Activated CD4-positive, CD25-positive, alpha-beta regulatory T cell treated with anti-CD3 and anti-CD28 coated beads, Interleukin-2, amount 50 U/mL, for 16 hours (primary cell): ENCODE results near the gene LCE1F.

Experiments used
- DNase-seq: peaks from one replicate; pipeline ENCODE4 v3.0.0-alpha.2; 2020; ENCODE audit warnings: low read depth, low spot score

Gene LCE1F

DNA sequence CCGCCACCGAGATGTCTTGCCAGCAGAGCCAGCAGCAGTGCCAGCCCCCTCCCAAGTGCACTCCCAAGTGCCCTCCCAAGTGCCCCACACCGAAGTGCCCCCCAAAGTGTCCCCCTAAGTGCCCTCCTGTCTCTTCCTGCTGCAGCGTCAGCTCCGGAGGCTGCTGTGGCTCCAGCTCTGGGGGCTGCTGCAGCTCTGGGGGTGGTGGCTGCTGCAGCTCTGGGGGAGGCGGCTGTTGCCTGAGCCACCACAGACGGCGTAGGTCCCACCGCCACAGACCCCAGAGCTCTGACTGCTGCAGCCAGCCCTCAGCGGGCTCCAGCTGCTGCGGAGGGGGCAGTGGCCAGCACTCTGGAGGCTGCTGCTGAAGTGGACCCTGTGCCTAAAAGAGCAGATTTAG lies 1.4 kb downstream of the LCE1F start:
- DNase-seq = no peak

DNA sequence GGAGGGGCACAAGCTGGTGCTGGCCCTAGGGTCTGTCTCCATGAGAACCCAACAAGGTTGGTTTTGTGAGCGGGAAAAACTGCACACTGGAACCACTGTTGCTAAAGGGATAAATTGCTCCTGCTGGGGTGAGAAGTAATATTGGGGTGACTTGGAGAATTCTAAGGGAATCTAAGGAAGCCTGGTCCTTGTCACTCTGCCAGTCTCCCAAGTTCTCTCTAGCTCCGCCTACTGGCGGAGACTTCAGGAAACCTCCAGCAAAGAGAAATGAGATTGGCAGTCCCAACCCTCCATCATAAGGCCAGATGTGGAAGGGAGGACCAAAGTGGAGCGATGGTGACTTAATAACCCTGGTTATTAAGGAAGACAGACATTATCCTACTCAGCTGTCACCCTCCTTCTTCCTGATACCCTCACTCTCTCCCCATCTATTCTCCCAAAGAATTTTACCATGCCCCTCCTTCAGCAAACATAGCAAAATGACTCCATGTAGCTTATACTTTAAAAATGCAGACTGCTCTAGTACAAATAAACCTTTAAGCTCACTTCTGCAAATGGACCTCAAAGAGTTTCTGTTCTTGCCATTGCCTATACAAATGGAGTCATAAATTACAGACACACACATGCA lies 2.7 kb downstream of the LCE1F start:
- no peak for DNase-seq

GRCh38 chr1:152783095-152783494 lies 8.2 kb downstream of the LCE1F start:
- DNase-seq = no peak

- DNase-seq = no peak
Measured at GRCh38 chr1:152786077-152786476, 11.1 kb downstream of the LCE1F start, which contains the start of gene LCE1E. TSS of gene LCE1E (plus strand) at chr1:152786257. CDS start at chr1:152787300, 1,043 bp downstream.

DNA sequence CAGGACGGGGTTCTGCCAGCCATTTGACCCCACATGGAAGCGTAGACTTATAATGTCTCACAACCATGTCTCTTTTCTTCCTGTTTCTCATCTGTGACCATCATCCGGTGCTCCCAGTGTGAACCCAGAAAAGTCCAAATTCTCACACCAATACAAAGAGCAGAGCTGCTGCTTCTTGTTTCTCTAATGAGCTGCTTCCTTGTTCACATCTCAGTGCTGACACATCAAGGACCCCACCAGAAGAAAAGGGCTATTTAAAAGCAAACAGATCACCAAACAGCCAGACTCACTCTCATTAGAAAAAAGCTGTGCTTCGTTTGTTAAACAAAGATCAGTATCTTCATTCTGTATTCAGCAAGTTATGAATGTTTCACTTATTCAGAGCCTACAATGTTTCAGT lies 20.7 kb downstream of the LCE1F start:
- no peak for DNase-seq

GRCh38 chr1:152796421-152796820 lies 21.5 kb downstream of the LCE1F start, which contains the start of gene LCE1D:
TSS of gene LCE1D (plus strand) at chr1:152796721. CDS start at chr1:152797795, 1,074 bp downstream.
- DNase-seq = no peak

- DNase-seq = no peak
Measured at GRCh38 chr1:152801333-152801732, 26.4 kb downstream of the LCE1F start.

DNA sequence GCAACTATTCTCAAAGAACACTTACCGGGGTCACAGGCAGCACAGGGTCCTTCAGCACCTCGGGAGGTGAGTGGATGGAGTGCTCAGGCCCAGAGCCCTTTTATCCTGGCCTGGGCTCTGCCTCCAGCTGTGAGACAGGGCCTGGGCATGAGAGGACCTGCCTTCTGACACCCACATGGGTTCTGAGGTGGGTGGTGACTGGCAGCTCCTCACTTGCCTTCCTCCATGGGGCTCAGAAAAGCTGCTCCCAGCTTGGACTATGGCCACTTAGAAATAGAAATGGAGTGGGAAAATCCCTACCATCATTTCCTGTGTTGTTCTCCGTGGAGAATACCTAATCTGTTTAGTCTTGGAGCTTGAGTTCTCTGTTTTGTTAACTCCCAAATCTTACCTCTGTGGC lies 31.6 kb downstream of the LCE1F start, which contains the start of gene LCE1C:
LCE1C (minus strand) TSS at position 76 of the 400 bp plus-strand sequence. CDS start 1,173 bp downstream, outside the sequence.
- DNase-seq = no peak

GRCh38 chr1:152811050-152811449 lies 36.1 kb downstream of the LCE1F start:
- no peak for DNase-seq

GRCh38 chr1:152811671-152812070 lies 36.7 kb downstream of the LCE1F start, which contains the start of gene LCE1B:
TSS of gene LCE1B (plus strand) at chr1:152811971. CDS start at chr1:152812447, 476 bp downstream.
- DNase-seq = no peak

GRCh38 chr1:152817309-152817708 lies 42.4 kb downstream of the LCE1F start:
- DNase-seq = no peak

GRCh38 chr1:152823294-152823693 lies 48.4 kb downstream of the LCE1F start:
- no peak for DNase-seq

DNA sequence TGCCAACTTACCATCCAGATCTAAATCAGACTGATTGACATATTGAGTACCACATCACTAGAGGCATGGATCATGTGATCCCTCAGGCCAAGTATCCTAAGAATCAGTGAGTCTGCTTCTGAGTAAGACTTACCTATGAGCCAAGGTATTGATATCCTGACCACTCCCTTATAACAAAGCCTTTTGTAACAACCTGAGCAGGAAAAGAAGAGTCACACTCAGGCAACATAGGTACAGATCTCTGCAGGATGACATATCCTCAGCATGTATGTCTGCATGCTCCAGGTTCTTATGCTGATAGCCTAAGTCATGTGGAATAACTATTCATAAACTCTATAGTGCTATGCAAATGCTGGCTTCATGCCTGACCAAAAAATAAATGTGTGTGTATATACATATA lies 50.0 kb downstream of the LCE1F start:
- DNase-seq = no peak
